Measurements from ENCODE around the gene LRP11.

The LRP11 gene

GRCh38 chr6:149895833-149896271 lies 31.7 kb upstream of the LRP11 start:
- CTCF ChIA-PET, result interaction anchor here (0.7 to 1.8 kb wide), 4 partner anchors 8 to 61 kb away, joined by 3 to 8 read pairs (median 4); no protein-coding TSS in a partner anchor

DNA sequence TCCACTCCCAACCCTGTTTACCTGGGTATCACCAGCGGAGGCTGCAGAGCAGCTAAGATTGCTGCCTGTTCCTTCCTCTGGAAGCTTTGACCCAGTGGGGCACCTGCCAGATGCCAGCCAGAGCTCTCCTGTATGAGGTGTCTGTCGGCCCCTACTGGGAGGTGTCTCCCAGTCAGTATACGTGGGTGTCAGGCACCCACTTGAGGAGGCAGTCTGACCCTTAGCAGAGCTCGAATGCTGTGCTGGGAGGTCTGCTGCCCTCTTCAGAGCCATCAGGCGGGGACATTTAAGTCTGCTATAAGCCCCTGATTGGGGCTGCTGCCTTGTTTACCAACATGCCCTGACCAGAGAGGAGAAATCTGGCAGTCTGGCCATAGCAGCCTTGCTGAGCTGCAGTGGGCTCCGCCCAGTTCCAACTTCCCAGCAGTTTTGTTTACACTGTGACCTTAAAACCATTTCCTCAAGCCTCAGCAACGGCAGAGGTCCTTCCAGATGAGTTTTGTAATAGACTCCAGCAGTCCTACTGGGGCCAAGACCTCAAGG lies 31.0 kb upstream of the LRP11 start:
- no peak for TF ChIP-seq ZBTB49 (tag by site-specific recombination; IDR thresholded peaks at IDR 0.05; ENCODE audit: low read depth)
- TF ChIP-seq ZNF175 (tag by site-specific recombination; IDR thresholded peaks at IDR 0.05), result no peak
- TF ChIP-seq ZFHX2 (tag by site-specific recombination; conservative IDR thresholded peaks at IDR 0.05), result peak; percentile 29
- 0 out of 2 replicates have a peak, but pooled peaks have one; percentile 28 for TF ChIP-seq CTCF (tag by site-specific recombination; IDR thresholded peaks at IDR 0.05)
- no peak for TF ChIP-seq KLF7 (tag by site-specific recombination; IDR thresholded peaks at IDR 0.05; ENCODE audit: borderline replicate concordance)
- no peak overlapping the region for H3K4me3 ChIP-seq (ENCODE audit: low read depth, low read length)
- H3K9me3 ChIP-seq (ENCODE audit: control insufficient read depth, insufficient read depth, low read depth, low read length), result no peaks in the 10 kb centered on the region
- H3K4me1 ChIP-seq (ENCODE audit: control insufficient read depth, insufficient read depth, low read length), result peaks cover 9% of the 10 kb centered on the region
- CTCF ChIA-PET, result interaction anchor here (0.6 to 1.8 kb wide), 4 partner anchors 9 to 185 kb away, joined by 3 to 8 read pairs (median 4); no protein-coding TSS in a partner anchor
- H3K27ac ChIP-seq (ENCODE audit: extremely low read depth, low read depth, low read length), result no peak overlapping the region
- POLR2A ChIA-PET, result no interaction called here
- no peaks in the 10 kb centered on the region for H3K36me3 ChIP-seq (ENCODE audit: control insufficient read depth in 2 of 2, insufficient read depth in 1 of 2, low read length in 2 of 2)

More at GRCh38 chr6:149895833-149896271, 31.7 kb upstream of the LRP11 start:
- Histone ChIP-seq H3K27ac (ENCODE audit: extremely low read depth, low read depth, low read length) (no peak overlapping the region), H3K4me1 (ENCODE audit: control insufficient read depth, insufficient read depth, low read length) (peaks cover 9% of the 10 kb centered on the region), H3K36me3 (ENCODE audit: control insufficient read depth in 2 of 2, insufficient read depth in 1 of 2, low read length in 2 of 2) (no peaks in the 10 kb centered on the region), H3K4me3 (ENCODE audit: low read depth, low read length) (no peak overlapping the region), H3K9me3 (ENCODE audit: control insufficient read depth, insufficient read depth, low read depth, low read length) (no peaks in the 10 kb centered on the region)
- POLR2A ChIA-PET, result interaction anchor here (1.0 kb wide), 1 partner anchor 27 kb away, joined by 3 read pairs; the partner anchor contains the start of gene RAET1G
- TF ChIP-seq ZNF623 (tag by site-specific recombination; IDR thresholded peaks at IDR 0.05), result no peak
- TF ChIP-seq ZSCAN23 (tag by site-specific recombination; IDR thresholded peaks at IDR 0.05), result no peak
- no peak for TF ChIP-seq ZNF10 (tag by site-specific recombination; IDR thresholded peaks at IDR 0.05)
- 0 out of 2 replicates have a peak, but pooled peaks have one; percentile 15 for TF ChIP-seq HIC1 (tag by site-specific recombination; IDR thresholded peaks at IDR 0.05)
- TF ChIP-seq ZNF202 (tag by site-specific recombination; IDR thresholded peaks at IDR 0.05; ENCODE audit: borderline replicate concordance), result no peak
- TF ChIP-seq ZNF560 (tag by site-specific recombination; IDR thresholded peaks at IDR 0.05; ENCODE audit: borderline replicate concordance), result no peak
- TF ChIP-seq ZNF521 (tag by site-specific recombination; IDR thresholded peaks at IDR 0.05), result no peak
- no peak for TF ChIP-seq BCL6B (tag by site-specific recombination; IDR thresholded peaks at IDR 0.05)
- peak; percentile 22; the same call in 1 of the 2 replicates for TF ChIP-seq ZBTB17 (tag by site-specific recombination; IDR thresholded peaks at IDR 0.05)
- no peak for TF ChIP-seq FEZF1 (tag by site-specific recombination; IDR thresholded peaks at IDR 0.05)
- TF ChIP-seq ZNF335 (tag by site-specific recombination; conservative IDR thresholded peaks at IDR 0.05), result 0 out of 2 replicates have a peak, but pooled peaks have one; percentile 23
- no peak for TF ChIP-seq ZNF777 (tag by site-specific recombination; IDR thresholded peaks at IDR 0.05; ENCODE audit: borderline replicate concordance)
- no peak for TF ChIP-seq ZNF174 (tag by site-specific recombination; IDR thresholded peaks at IDR 0.05)
- no peak for TF ChIP-seq PRDM1 (tag by site-specific recombination; IDR thresholded peaks at IDR 0.05)
- TF ChIP-seq EGR2 (tag by site-specific recombination; IDR thresholded peaks at IDR 0.05; ENCODE audit: low read depth), result no peak

Measured in HEK293 (cell line).